Ishikawa (cell line): ENCODE results near the gene PRKN.

Experiments
- EP300 ChIP-seq: IDR thresholded peaks from 2 replicates; pipeline ENCODE4 v1.6.1; 2012; ENCODE audit warnings: borderline replicate concordance
- MAX ChIP-seq: IDR thresholded peaks from 2 replicates; pipeline ENCODE4 v1.6.1; 2012
- NFIC ChIP-seq: IDR thresholded peaks from 2 replicates; pipeline ENCODE4 v1.6.1; 2012
- RAD21 ChIP-seq: IDR thresholded peaks from 2 replicates; pipeline ENCODE4 v1.6.1; 2012; ENCODE audit warnings: low read depth
- TAF1 ChIP-seq: IDR thresholded peaks from 2 replicates; pipeline ENCODE4 v1.6.1; 2012; ENCODE audit warnings: low read depth, mild to moderate bottlenecking
- YY1 ChIP-seq: IDR thresholded peaks from 2 replicates; pipeline ENCODE4 v1.6.1; 2012; ENCODE audit warnings: low read depth
- TF ChIP-seq, protein P1 (sequence below): IDR thresholded peaks from 2 replicates; pipeline ENCODE4 v1.6.1; 2012; ENCODE audit warnings: low read depth, mild to moderate bottlenecking

DNA sequence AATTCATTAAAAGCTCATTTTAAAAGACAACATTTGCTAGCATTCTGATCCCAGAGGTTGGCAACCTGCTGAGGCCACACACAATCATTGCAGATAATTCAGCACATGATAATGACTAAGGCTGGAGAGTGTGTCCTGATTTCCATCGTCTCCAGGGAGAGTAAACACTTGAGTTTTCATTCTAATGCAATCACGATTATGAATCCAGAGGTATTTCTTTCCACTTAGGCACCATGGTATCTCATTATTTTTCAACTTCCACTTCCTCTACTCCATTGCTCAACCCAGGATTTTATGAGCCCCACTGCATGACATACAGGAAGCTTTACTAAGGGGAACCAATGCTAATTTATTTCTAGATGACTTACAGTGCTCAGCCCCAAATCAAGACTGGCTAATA lies 1179.9 kb downstream of the PRKN start:
- TF ChIP-seq EP300 (no peak), RAD21 (no peak), MAX (no peak), YY1 (no peak), NFIC (no peak), TAF1 (no peak)
- TF ChIP-seq, protein P1, sequence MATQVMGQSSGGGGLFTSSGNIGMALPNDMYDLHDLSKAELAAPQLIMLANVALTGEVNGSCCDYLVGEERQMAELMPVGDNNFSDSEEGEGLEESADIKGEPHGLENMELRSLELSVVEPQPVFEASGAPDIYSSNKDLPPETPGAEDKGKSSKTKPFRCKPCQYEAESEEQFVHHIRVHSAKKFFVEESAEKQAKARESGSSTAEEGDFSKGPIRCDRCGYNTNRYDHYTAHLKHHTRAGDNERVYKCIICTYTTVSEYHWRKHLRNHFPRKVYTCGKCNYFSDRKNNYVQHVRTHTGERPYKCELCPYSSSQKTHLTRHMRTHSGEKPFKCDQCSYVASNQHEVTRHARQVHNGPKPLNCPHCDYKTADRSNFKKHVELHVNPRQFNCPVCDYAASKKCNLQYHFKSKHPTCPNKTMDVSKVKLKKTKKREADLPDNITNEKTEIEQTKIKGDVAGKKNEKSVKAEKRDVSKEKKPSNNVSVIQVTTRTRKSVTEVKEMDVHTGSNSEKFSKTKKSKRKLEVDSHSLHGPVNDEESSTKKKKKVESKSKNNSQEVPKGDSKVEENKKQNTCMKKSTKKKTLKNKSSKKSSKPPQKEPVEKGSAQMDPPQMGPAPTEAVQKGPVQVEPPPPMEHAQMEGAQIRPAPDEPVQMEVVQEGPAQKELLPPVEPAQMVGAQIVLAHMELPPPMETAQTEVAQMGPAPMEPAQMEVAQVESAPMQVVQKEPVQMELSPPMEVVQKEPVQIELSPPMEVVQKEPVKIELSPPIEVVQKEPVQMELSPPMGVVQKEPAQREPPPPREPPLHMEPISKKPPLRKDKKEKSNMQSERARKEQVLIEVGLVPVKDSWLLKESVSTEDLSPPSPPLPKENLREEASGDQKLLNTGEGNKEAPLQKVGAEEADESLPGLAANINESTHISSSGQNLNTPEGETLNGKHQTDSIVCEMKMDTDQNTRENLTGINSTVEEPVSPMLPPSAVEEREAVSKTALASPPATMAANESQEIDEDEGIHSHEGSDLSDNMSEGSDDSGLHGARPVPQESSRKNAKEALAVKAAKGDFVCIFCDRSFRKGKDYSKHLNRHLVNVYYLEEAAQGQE, result no peak
